DMS114 treated with DMSO at 0.1 percent for 48 hours (cell line): ENCODE results near the gene RRP1B.

Source experiments
- DNase-seq: peaks from one replicate; lab custom pipeline; 2025; ENCODE audit not compliant: unreplicated experiment; lab: John Stamatoyannopoulos, UW

Gene RRP1B

DNA sequence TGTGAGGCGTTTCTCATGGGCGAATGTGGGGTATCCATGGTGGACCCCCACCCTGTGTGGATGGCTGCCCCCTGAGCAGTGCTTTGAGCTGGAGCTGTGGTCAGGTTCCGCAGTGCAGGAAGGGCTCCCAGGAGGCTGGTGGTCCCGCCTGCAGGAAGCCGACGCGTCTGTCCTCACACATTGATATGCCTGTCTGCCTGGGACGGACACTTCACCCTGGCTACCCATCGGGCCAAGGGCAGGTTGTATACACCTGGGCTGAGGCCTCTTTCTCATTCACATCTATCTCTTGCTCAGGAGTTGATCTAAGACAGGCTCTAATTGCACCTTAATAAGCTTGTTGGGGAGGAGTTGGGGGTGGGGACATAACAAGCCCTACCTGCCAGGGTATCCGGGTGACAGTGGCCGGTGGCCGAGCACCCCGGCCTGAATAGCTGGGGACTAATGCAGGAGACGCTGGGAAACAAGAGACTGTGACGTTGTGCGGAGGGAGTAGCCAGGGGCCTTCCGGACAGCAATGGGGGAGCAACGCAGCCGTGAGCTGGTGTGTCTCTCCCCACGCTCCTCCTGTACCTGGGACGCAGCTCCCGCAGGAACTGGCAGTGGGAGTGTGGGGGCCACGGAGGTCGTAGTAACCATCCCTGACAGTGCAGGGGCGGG, 81.3 kb downstream of the RRP1B start:
- no peak for DNase-seq

DNA sequence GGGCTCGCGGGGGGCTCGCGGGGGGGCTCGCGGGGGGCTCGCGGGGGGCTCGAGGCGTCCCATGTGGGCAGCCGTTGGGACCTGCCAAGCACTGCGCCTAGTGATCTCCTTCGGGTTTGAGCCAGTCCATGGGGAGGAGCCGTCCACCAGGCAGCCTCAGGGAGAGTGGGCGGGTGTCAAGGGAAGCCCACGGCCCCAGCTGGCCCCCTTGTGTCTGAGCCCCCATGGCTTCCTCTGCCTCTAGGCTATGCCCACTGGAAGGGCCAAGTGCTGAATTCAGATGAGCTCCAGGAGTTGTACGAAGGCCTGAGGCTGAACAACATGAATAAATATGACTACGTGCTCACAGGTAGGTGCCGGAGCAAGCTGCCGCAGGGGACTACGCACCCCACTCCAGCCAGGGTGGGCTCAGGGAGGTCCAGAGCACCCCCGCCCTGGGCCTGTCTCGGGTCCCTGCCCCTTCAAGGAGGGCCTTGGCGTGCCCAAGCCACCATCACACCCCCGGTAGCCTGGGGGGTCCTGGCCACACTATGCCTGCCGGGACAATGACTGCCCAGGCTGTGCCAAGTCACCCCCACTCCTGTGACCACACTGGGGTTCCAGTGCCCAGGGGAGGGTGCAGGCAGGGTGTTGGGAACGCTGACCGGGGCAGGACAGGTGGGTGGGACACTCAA, 82.2 kb downstream of the RRP1B start:
- no peak for DNase-seq

DNA sequence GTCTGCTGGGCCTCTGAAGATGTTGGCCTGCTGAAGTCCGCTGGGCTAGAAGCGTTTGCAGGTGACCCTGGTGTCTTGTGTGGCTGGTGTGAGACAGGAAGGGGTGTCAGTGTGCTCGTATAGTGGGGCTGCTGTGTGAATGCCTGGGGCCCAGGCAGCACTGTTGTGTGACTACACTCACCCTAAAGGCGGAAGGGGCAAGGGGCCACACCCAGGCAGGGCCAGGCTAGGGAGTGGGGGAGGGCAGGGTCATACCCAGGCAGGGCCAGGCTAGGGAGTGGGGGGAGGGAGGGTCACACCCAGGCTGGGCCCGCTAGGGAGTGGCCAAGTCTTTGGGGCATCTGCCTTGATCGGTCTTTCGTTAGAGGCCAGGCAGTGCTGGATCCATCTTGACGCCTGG, 84.6 kb downstream of the RRP1B start:
- no peak for DNase-seq

DNA sequence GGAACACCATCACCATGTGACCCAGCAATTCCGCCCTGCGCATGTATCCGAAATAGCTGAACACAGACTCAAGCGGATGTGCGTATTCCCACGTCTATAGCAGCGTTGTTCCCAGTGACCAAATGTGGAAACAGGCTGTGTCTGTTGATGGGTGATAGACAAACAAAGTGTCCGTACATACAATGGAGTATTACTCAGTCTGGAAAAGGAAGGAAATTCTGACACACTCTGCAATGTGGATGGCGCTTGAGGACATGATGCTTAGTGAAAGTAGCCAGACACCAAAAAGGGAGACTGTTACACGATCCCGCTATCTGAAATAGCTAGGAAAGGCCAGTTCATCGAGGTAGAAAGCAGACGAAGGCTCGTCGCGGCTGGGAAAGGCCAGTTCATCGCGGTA, 85.4 kb downstream of the RRP1B start:
- DNase-seq: no peak
